ENCODE measurements around the gene SRD5A2.

The SRD5A2 gene

DNA sequence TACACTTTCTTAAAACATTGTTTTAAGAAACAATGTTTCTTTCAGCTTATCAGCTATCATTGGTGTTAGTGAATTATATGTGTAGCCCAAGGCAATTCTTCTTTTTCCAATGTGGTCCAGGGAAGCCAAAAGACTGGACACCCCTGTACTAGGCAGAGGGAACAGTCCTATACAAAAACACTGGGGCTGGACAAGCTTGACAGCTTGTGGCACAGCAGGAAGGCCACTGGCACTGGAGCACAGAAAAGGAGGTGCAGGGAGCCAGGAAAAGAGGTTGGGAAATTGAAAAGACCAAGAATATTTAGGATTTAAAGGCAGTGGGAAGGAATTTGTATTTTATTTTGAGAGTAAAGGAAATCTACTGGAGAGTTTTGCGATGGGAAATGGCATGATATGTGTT is 47.7 kb downstream of the SRD5A2 start:
- H2AFZ ChIP-seq (ENCODE audit: low read length) = no peak overlapping the region
- no peak overlapping the region for H3K27ac ChIP-seq (ENCODE audit: low read depth, low read length, poor library complexity, severe bottlenecking)
- H3K4me1 ChIP-seq (ENCODE audit: insufficient read depth, low read length, severe bottlenecking) = no peaks in the 10 kb centered on the region
- H3K79me2 ChIP-seq (ENCODE audit: insufficient read depth, low read length) = no peaks in the 10 kb centered on the region
- H3K9me3 ChIP-seq (ENCODE audit: low read length) = no peaks in the 10 kb centered on the region
- H3K4me3 ChIP-seq (ENCODE audit: low read depth, low read length, poor library complexity, severe bottlenecking) = no peak overlapping the region
- H3K9ac ChIP-seq (ENCODE audit: low read length) = no peak overlapping the region
- H3K27me3 ChIP-seq (ENCODE audit: insufficient read depth, low read length) = no peaks in the 10 kb centered on the region
- H4K20me1 ChIP-seq (ENCODE audit: insufficient read depth, low read length) = no peaks in the 10 kb centered on the region
- H3K9me2 ChIP-seq (ENCODE audit: low read depth, low read length) = no peaks in the 10 kb centered on the region
- H3K4me2 ChIP-seq (ENCODE audit: low read length) = no peak overlapping the region
- TF ChIP-seq, protein P1, sequence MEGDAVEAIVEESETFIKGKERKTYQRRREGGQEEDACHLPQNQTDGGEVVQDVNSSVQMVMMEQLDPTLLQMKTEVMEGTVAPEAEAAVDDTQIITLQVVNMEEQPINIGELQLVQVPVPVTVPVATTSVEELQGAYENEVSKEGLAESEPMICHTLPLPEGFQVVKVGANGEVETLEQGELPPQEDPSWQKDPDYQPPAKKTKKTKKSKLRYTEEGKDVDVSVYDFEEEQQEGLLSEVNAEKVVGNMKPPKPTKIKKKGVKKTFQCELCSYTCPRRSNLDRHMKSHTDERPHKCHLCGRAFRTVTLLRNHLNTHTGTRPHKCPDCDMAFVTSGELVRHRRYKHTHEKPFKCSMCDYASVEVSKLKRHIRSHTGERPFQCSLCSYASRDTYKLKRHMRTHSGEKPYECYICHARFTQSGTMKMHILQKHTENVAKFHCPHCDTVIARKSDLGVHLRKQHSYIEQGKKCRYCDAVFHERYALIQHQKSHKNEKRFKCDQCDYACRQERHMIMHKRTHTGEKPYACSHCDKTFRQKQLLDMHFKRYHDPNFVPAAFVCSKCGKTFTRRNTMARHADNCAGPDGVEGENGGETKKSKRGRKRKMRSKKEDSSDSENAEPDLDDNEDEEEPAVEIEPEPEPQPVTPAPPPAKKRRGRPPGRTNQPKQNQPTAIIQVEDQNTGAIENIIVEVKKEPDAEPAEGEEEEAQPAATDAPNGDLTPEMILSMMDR (IDR thresholded peaks at IDR 0.05; ENCODE audit: low read length) = no peak
- TF ChIP-seq EZH2 (IDR thresholded peaks at IDR 0.05; ENCODE audit: borderline replicate concordance, low read length) = no peak
- no peaks in the 10 kb centered on the region for H3F3A ChIP-seq (ENCODE audit: insufficient read depth, low read length)
- no peaks in the 10 kb centered on the region for H3K36me3 ChIP-seq (ENCODE audit: insufficient read depth, low read length)

GRCh38 chr2:31531101-31531500 is 49.6 kb downstream of the SRD5A2 start:
- no peaks in the 10 kb centered on the region for H3K79me2 ChIP-seq (ENCODE audit: insufficient read depth, low read length)
- no peaks in the 10 kb centered on the region for H3K4me1 ChIP-seq (ENCODE audit: insufficient read depth, low read length, severe bottlenecking)
- H3K36me3 ChIP-seq (ENCODE audit: insufficient read depth, low read length) = no peaks in the 10 kb centered on the region
- no peaks in the 10 kb centered on the region for H3K9me2 ChIP-seq (ENCODE audit: low read depth, low read length)
- H3K4me3 ChIP-seq (ENCODE audit: low read depth, low read length, poor library complexity, severe bottlenecking) = no peak overlapping the region
- H3K9me3 ChIP-seq (ENCODE audit: low read length) = no peaks in the 10 kb centered on the region
- H4K20me1 ChIP-seq (ENCODE audit: insufficient read depth, low read length) = no peaks in the 10 kb centered on the region
- TF ChIP-seq, protein P1 (IDR thresholded peaks at IDR 0.05; ENCODE audit: low read length) = no peak
- TF ChIP-seq EZH2 (IDR thresholded peaks at IDR 0.05; ENCODE audit: borderline replicate concordance, low read length) = no peak
- no peak overlapping the region for H3K27ac ChIP-seq (ENCODE audit: low read depth, low read length, poor library complexity, severe bottlenecking)
- no peak overlapping the region for H3K9ac ChIP-seq (ENCODE audit: low read length)
- H2AFZ ChIP-seq (ENCODE audit: low read length) = no peak overlapping the region
- no peak overlapping the region for H3K4me2 ChIP-seq (ENCODE audit: low read length)
- no peaks in the 10 kb centered on the region; the same call in 1 of the 2 replicates for H3K27me3 ChIP-seq (ENCODE audit: insufficient read depth, low read length)
- no peaks in the 10 kb centered on the region for H3F3A ChIP-seq (ENCODE audit: insufficient read depth, low read length)

- Histone ChIP-seq H3K9ac (ENCODE audit: low read length) (no peak overlapping the region), H3K36me3 (ENCODE audit: insufficient read depth, low read length) (no peaks in the 10 kb centered on the region), H3K27me3 (ENCODE audit: insufficient read depth, low read length) (no peaks in the 10 kb centered on the region; the same call in 1 of the 2 replicates), H3K4me3 (ENCODE audit: low read depth, low read length, poor library complexity, severe bottlenecking) (no peak overlapping the region), H4K20me1 (ENCODE audit: insufficient read depth, low read length) (no peaks in the 10 kb centered on the region), H3K79me2 (ENCODE audit: insufficient read depth, low read length) (no peaks in the 10 kb centered on the region), H3K4me2 (ENCODE audit: low read length) (no peak overlapping the region), H2AFZ (ENCODE audit: low read length) (no peak overlapping the region), H3K27ac (ENCODE audit: low read depth, low read length, poor library complexity, severe bottlenecking) (no peak overlapping the region), H3K9me3 (ENCODE audit: low read length) (no peaks in the 10 kb centered on the region), H3F3A (ENCODE audit: insufficient read depth, low read length) (no peaks in the 10 kb centered on the region), H3K9me2 (ENCODE audit: low read depth, low read length) (no peaks in the 10 kb centered on the region), H3K4me1 (ENCODE audit: insufficient read depth, low read length, severe bottlenecking) (no peaks in the 10 kb centered on the region)
- no peak for TF ChIP-seq EZH2 (IDR thresholded peaks at IDR 0.05; ENCODE audit: borderline replicate concordance, low read length)
- TF ChIP-seq, protein P1 (IDR thresholded peaks at IDR 0.05; ENCODE audit: low read length) = no peak
These were observed 51.5 kb downstream of the SRD5A2 start for GRCh38 chr2:31529256-31529655.

Data from OCI-LY1 (cell line).